Tibial nerve (tissue), 3 donors: ENCODE measurements around the gene RPAP2.

ENCODE experiments used
- CTCF ChIP-seq, 5 experiments: fragments of 200-600 bp in 3 of 5; fragments of 450-650 bp in 2 of 5; sonication (generic) in 3 of 5; IDR thresholded peaks; one replicate each; pipeline ENCODE4 v1.5.1; 2016 to 2019; ENCODE audit warnings: antibody characterized with exemption in 5 of 5, mild to moderate bottlenecking in 3 of 5, moderate library complexity in 2 of 5
- POLR2A ChIP-seq, 2 donors: fragments of 450-650 bp; IDR thresholded peaks; one replicate each; pipeline ENCODE4 v1.6.1; 2017; ENCODE audit warnings: antibody characterized with exemption in 2 of 2, mild to moderate bottlenecking in 2 of 2, moderate library complexity in 2 of 2

GRCh38 chr1:92439291-92439690 is 140.4 kb downstream of the RPAP2 start:
- no peak for TF ChIP-seq CTCF (IDR thresholded peaks at IDR 0.05)
- no peak for TF ChIP-seq POLR2A (IDR thresholded peaks at IDR 0.05)
